ENCODE data around the gene VIL1. TPM values are rescaled to one million over a fixed set of nuclear protein-coding genes. Genes with fewer than 3 reads are reported as not detected.
A peak's percentile ranks its signal among the peaks of the same experiment; 100 is the strongest.

Gene VIL1
- total RNA-seq, 1 donor from 2014 or later = not detected

- H3K36me3 ChIP-seq (ENCODE audit: control insufficient read depth, insufficient read depth, low read length) = no peaks in the 10 kb centered on the region
- peak; percentile 69 for DNase-seq (ENCODE audit: low read depth)
- no peaks in the 10 kb centered on the region for H3K27me3 ChIP-seq (ENCODE audit: control insufficient read depth, insufficient read depth, low read length)
- H3K4me3 ChIP-seq (ENCODE audit: low read depth, low read length) = peak overlapping the region; percentile 44
- peak; percentile 92 for TF ChIP-seq CTCF (IDR thresholded peaks at IDR 0.05; ENCODE audit: insufficient read depth, low read length, poor library complexity, severe bottlenecking)
Observed at GRCh38 chr2:218406209-218406948, 12.5 kb upstream of the VIL1 start.

- H3K36me3 ChIP-seq (ENCODE audit: control insufficient read depth, insufficient read depth, low read length) = no peaks in the 10 kb centered on the region
- DNase-seq (ENCODE audit: low read depth) = no peak
- no peak for TF ChIP-seq CTCF (IDR thresholded peaks at IDR 0.05; ENCODE audit: insufficient read depth, low read length, poor library complexity, severe bottlenecking)
Observed at GRCh38 chr2:218406949-218407618, 11.8 kb upstream of the VIL1 start.

GRCh38 chr2:218407717-218408116 is 11.2 kb upstream of the VIL1 start:
- no peak for TF ChIP-seq CTCF (IDR thresholded peaks at IDR 0.05; ENCODE audit: insufficient read depth, low read length, poor library complexity, severe bottlenecking)
- H3K27me3 ChIP-seq (ENCODE audit: control insufficient read depth, insufficient read depth, low read length) = no peaks in the 10 kb centered on the region
- DNase-seq (ENCODE audit: low read depth) = no peak
- no peak overlapping the region for H3K4me3 ChIP-seq (ENCODE audit: low read depth, low read length)
- H3K36me3 ChIP-seq (ENCODE audit: control insufficient read depth, insufficient read depth, low read length) = no peaks in the 10 kb centered on the region

More at GRCh38 chr2:218406949-218407618, 11.8 kb upstream of the VIL1 start:
- H3K4me3 ChIP-seq (ENCODE audit: low read depth, low read length) = peak overlapping the region; percentile 44
- no peaks in the 10 kb centered on the region for H3K27me3 ChIP-seq (ENCODE audit: control insufficient read depth, insufficient read depth, low read length)

- H3K4me3 ChIP-seq (ENCODE audit: low read depth, low read length) = no peak overlapping the region
- no peak for DNase-seq (ENCODE audit: low read depth)
- H3K27me3 ChIP-seq (ENCODE audit: control insufficient read depth, insufficient read depth, low read length) = no peaks in the 10 kb centered on the region
- no peak for TF ChIP-seq CTCF (IDR thresholded peaks at IDR 0.05; ENCODE audit: insufficient read depth, low read length, poor library complexity, severe bottlenecking)
- no peaks in the 10 kb centered on the region for H3K36me3 ChIP-seq (ENCODE audit: control insufficient read depth, insufficient read depth, low read length)
Observed at GRCh38 chr2:218418321-218418716, 604 bp upstream of the VIL1 start.

- Histone ChIP-seq H3K36me3 (ENCODE audit: control insufficient read depth, insufficient read depth, low read length) (no peaks in the 10 kb centered on the region), H3K4me3 (ENCODE audit: low read depth, low read length) (no peak overlapping the region), H3K27me3 (ENCODE audit: control insufficient read depth, insufficient read depth, low read length) (no peaks in the 10 kb centered on the region)
- no peak for TF ChIP-seq CTCF (IDR thresholded peaks at IDR 0.05; ENCODE audit: insufficient read depth, low read length, poor library complexity, severe bottlenecking)
- no peak for DNase-seq (ENCODE audit: low read depth)
Observed at GRCh38 chr2:218419630-218420216, 800 bp downstream of the VIL1 start.

All from kidney epithelial cell (primary cell).